Natural killer cell (primary cell): ENCODE data around the gene CACNA1D. TPM values are rescaled to one million over a fixed set of nuclear protein-coding genes. Genes with fewer than 3 reads are reported as not detected.

Source experiments
- ATAC-seq, 3 donors: fragments of 150-1000 bp in 2 of 3; fragments of 200-7000 bp in 1 of 3; cut with Tn5 transposase; 1 replicate in 1 of 3; 2 replicates in 2 of 3; pipeline ENCODE4 v1.10.0; 2021; ENCODE audit warnings: mild to moderate bottlenecking in 2 of 3, moderate library complexity in 2 of 3
- DNase-seq, 2 donors: peaks; one replicate each; pipeline versions ENCODE4 v3.0.0 to v3.0.0-alpha.2; 2013 to 2021; ENCODE audit warnings: mixed read lengths in 1 of 2
- H3K27ac ChIP-seq: one replicate; pipeline ENCODE4 v1.5.1; 2013; ENCODE audit warnings: mild to moderate bottlenecking, low read length
- H3K27me3 ChIP-seq: one replicate; pipeline ENCODE4 v1.6.1; 2013; ENCODE audit warnings: low read length; ENCODE audit not compliant: control insufficient read depth, insufficient read depth
- H3K36me3 ChIP-seq: one replicate; pipeline ENCODE4 v1.6.1; 2013; ENCODE audit warnings: low read length; ENCODE audit not compliant: control insufficient read depth, insufficient read depth
- H3K4me1 ChIP-seq: one replicate; pipeline ENCODE4 v1.6.1; 2013; ENCODE audit warnings: low read length; ENCODE audit not compliant: control insufficient read depth, insufficient read depth
- H3K4me3 ChIP-seq: one replicate; pipeline ENCODE4 v1.5.1; 2013; ENCODE audit warnings: low read length
- H3K9me3 ChIP-seq: one replicate; pipeline ENCODE4 v1.6.1; 2013; ENCODE audit warnings: low read length; ENCODE audit not compliant: control insufficient read depth, insufficient read depth
- H3K27ac Mint-ChIP-seq, 2 donors: one replicate each; pipeline ENCODE4 v1.8.0; 2022; ENCODE audit warnings: mild to moderate bottlenecking in 2 of 2, mixed read lengths in 2 of 2, moderate library complexity in 1 of 2
- H3K27me3 Mint-ChIP-seq, 2 donors: one replicate each; pipeline ENCODE4 v1.8.0; 2022; ENCODE audit warnings: low read depth in 2 of 2, mixed read lengths in 2 of 2
- H3K36me3 Mint-ChIP-seq: one replicate; pipeline ENCODE4 v1.8.0; 2022; ENCODE audit warnings: mixed read lengths
- H3K4me1 Mint-ChIP-seq, 2 donors: one replicate each; pipeline ENCODE4 v1.8.0; 2022; ENCODE audit warnings: mixed read lengths in 2 of 2
- H3K4me3 Mint-ChIP-seq: one replicate; pipeline ENCODE4 v1.8.0; 2022; ENCODE audit warnings: mild to moderate bottlenecking, moderate library complexity, mixed read lengths
- H3K9me3 Mint-ChIP-seq, 2 donors: one replicate each; pipeline ENCODE4 v1.8.0; 2022; ENCODE audit warnings: mixed read lengths in 2 of 2
- WGBS: methylation state at CpG from one replicate; pipeline ENCODE4 v1.1.7; 2013; ENCODE audit warnings: missing lambda C conversion rate; ENCODE audit not compliant: insufficient coverage; 5-methylcytosine and 5-hydroxymethylcytosine counted together
- intact Hi-C: fragments of 100-400 bp; cut with micrococcal nuclease; formaldehyde crosslinking; loops from one replicate; pipeline ENCODE4 v1.14.2; 2022
- total RNA-seq, 4 donors: library from RNA; stranded (reverse); fragments of 120-200 nt in 1 of 4; gene quantifications; one replicate each; pipeline versions ENCODE4 v1.2.3 to v1.2.4, GENCODE V29; 2013 to 2022
- TF ChIP-seq, protein P1 (sequence below): fragments of 200-600 bp; IDR thresholded peaks from one replicate; pipeline ENCODE4 v1.8.0; 2022; ENCODE audit warnings: antibody characterized with exemption

CACNA1D gene
- total RNA-seq, 3 donors from 2014 or later (not counting 1 experiment from before 2014, with no cell fraction given): 0.54 to 10.1 TPM; not detected in 1

GRCh38 chr3:53599771-53600170, 105.4 kb downstream of the CACNA1D start:
- Histone ChIP-seq H3K36me3 (no peaks in the 10 kb centered on the region), H3K27ac (no peak overlapping the region), H3K27me3 (no peaks in the 10 kb centered on the region), H3K4me1 (no peaks in the 10 kb centered on the region), H3K4me3 (no peak overlapping the region), H3K9me3 (no peaks in the 10 kb centered on the region)
- H3K9me3 Mint-ChIP-seq: no peaks in the 10 kb centered on the region
- TF ChIP-seq, protein P1, sequence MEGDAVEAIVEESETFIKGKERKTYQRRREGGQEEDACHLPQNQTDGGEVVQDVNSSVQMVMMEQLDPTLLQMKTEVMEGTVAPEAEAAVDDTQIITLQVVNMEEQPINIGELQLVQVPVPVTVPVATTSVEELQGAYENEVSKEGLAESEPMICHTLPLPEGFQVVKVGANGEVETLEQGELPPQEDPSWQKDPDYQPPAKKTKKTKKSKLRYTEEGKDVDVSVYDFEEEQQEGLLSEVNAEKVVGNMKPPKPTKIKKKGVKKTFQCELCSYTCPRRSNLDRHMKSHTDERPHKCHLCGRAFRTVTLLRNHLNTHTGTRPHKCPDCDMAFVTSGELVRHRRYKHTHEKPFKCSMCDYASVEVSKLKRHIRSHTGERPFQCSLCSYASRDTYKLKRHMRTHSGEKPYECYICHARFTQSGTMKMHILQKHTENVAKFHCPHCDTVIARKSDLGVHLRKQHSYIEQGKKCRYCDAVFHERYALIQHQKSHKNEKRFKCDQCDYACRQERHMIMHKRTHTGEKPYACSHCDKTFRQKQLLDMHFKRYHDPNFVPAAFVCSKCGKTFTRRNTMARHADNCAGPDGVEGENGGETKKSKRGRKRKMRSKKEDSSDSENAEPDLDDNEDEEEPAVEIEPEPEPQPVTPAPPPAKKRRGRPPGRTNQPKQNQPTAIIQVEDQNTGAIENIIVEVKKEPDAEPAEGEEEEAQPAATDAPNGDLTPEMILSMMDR: no peak
- DNase-seq (no peak), ATAC-seq (no peak)
- H3K27me3 Mint-ChIP-seq: no peaks in the 10 kb centered on the region
- H3K4me3 Mint-ChIP-seq: no peak overlapping the region
- H3K27ac Mint-ChIP-seq: no peak overlapping the region
- H3K4me1 Mint-ChIP-seq: no peaks in the 10 kb centered on the region
- intact Hi-C loops: no loop called here
- H3K36me3 Mint-ChIP-seq: no peaks in the 10 kb centered on the region
- 51% methylated on average over 2 of the region's 2 CpGs for WGBS

DNA sequence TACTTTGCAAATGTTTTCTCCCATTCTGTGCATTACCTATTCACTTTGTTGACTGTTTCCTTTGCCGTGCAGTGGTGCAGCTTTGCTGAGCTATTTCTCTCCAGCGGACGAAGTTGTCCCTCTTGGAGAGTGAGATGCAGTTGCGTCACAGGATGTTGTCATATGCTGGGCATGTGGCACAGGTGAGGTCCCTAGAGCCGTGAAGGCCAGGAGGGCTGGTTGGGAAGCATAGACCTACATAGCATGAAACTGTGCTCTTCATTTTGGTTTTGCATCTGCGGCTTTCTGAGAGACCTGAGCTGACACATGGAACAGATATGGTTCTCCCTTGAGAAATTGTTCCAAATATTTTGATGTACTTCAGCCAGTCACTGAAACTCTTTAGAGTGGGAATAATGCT, 108.5 kb downstream of the CACNA1D start:
- H3K36me3 ChIP-seq: no peaks in the 10 kb centered on the region
- intact Hi-C loops: no loop called here
- no peaks in the 10 kb centered on the region for H3K9me3 Mint-ChIP-seq
- 93% methylated on average over 6 of the region's 6 CpGs for WGBS
- H3K27ac ChIP-seq: no peak overlapping the region
- no peak overlapping the region for H3K4me3 Mint-ChIP-seq
- ATAC-seq: no peak
- DNase-seq: no peak
- H3K27ac Mint-ChIP-seq: no peak overlapping the region
- TF ChIP-seq, protein P1: no peak
- no peak overlapping the region for H3K4me3 ChIP-seq
- H3K36me3 Mint-ChIP-seq: no peaks in the 10 kb centered on the region
- no peaks in the 10 kb centered on the region for H3K9me3 ChIP-seq
- H3K27me3 ChIP-seq: no peaks in the 10 kb centered on the region
- no peaks in the 10 kb centered on the region for H3K27me3 Mint-ChIP-seq
- no peaks in the 10 kb centered on the region for H3K4me1 Mint-ChIP-seq
- no peaks in the 10 kb centered on the region for H3K4me1 ChIP-seq

GRCh38 chr3:53604232-53604631, 109.8 kb downstream of the CACNA1D start:
- no peak overlapping the region for H3K4me3 ChIP-seq
- TF ChIP-seq, protein P1: no peak
- DNase-seq: no peak
- Mint-ChIP-seq H3K27me3 (peaks cover 0 to 3% of the 10 kb centered on the region in 2 donors), H3K27ac (no peak overlapping the region), H3K36me3 (no peaks in the 10 kb centered on the region), H3K4me3 (no peak overlapping the region), H3K4me1 (no peaks in the 10 kb centered on the region), H3K9me3 (no peaks in the 10 kb centered on the region)
- ATAC-seq: no peak
- no peaks in the 10 kb centered on the region for H3K4me1 ChIP-seq
- H3K27me3 ChIP-seq: no peaks in the 10 kb centered on the region
- H3K36me3 ChIP-seq: no peaks in the 10 kb centered on the region
- no peaks in the 10 kb centered on the region for H3K9me3 ChIP-seq
- no peak overlapping the region for H3K27ac ChIP-seq
- intact Hi-C loops: no loop called here

DNA sequence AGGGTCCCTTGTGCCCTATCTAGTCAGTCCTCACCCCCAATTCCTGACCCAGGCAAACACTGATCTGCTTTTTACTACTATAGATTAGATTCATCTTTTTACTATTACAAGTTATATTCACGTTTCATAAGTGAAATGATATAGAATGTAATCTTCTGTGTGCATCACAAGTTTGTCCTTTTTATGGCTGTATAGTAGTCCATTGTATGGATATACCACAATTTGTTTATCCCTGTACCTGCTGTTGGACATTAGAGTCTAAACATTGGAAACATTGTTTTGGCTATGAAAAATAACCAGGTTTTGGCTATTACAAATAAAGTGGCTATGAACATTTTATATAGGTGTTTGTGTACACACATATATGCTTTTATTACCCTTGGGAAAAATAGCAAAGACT, 112.4 kb downstream of the CACNA1D start:
- H3K9me3 ChIP-seq: no peaks in the 10 kb centered on the region
- Mint-ChIP-seq H3K4me1 (no peaks in the 10 kb centered on the region), H3K4me3 (no peak overlapping the region), H3K9me3 (no peaks in the 10 kb centered on the region), H3K27me3 (peaks cover 9 to 16% of the 10 kb centered on the region in 2 donors), H3K27ac (no peak overlapping the region), H3K36me3 (no peaks in the 10 kb centered on the region)
- H3K36me3 ChIP-seq: no peaks in the 10 kb centered on the region
- no peaks in the 10 kb centered on the region for H3K4me1 ChIP-seq
- no peak for DNase-seq
- WGBS: no CpG with 5 or more reads among the region's 1 CpG
- no peak overlapping the region for H3K27ac ChIP-seq
- intact Hi-C loops: no loop called here
- no peaks in the 10 kb centered on the region for H3K27me3 ChIP-seq
- no peak for ATAC-seq
- no peak overlapping the region for H3K4me3 ChIP-seq
- TF ChIP-seq, protein P1: no peak
